Neutrophil (primary cell): ENCODE measurements around the gene MYOCD.
"Not testable (repeated sequence)": the region's sequence is repeated elsewhere in the genome, so short reads cannot be mapped to it uniquely, and the experiment has no call there.

Source experiments
- H3K27ac ChIP-seq: fragments of 200-600 bp; sonication (generic); 2 replicates; pipeline ENCODE4 v1.5.1; 2016; ENCODE audit warnings: mild to moderate bottlenecking, moderate library complexity
- H3K27me3 ChIP-seq: fragments of 200-600 bp; sonication (generic); 2 replicates; pipeline ENCODE4 v1.6.0; 2016; ENCODE audit warnings: mild to moderate bottlenecking
- H3K36me3 ChIP-seq: fragments of 200-600 bp; sonication (generic); 2 replicates; pipeline ENCODE4 v1.5.1; 2017
- H3K4me1 ChIP-seq, 2 experiments: fragments of 200-600 bp in 1 of 2; sonication (generic) in 1 of 2; 1 replicate in 1 of 2; 2 replicates in 1 of 2; pipeline versions ENCODE4 v1.5.1 to v1.6.1; 2013 to 2016; ENCODE audit warnings: low read depth in 1 of 2, low read length in 1 of 2, mild to moderate bottlenecking in 1 of 2, moderate library complexity in 1 of 2; ENCODE audit not compliant: control insufficient read depth in 1 of 2, insufficient read depth in 1 of 2
- H3K4me3 ChIP-seq, 2 experiments: fragments of 200-600 bp in 1 of 2; sonication (generic) in 1 of 2; 1 replicate in 1 of 2; 2 replicates in 1 of 2; pipeline ENCODE4 v1.5.1; 2013 to 2016; ENCODE audit warnings: low read depth in 1 of 2, low read length in 1 of 2, mild to moderate bottlenecking in 1 of 2, moderate library complexity in 1 of 2
- H3K9me3 ChIP-seq: fragments of 200-600 bp; sonication (generic); 2 replicates; pipeline ENCODE4 v1.5.1; 2016
- TF ChIP-seq, protein P1 (sequence below): fragments of 200-600 bp; sonication (generic); IDR thresholded peaks from 2 replicates; pipeline ENCODE4 v1.5.1; 2016; ENCODE audit warnings: antibody characterized with exemption

Gene MYOCD

DNA sequence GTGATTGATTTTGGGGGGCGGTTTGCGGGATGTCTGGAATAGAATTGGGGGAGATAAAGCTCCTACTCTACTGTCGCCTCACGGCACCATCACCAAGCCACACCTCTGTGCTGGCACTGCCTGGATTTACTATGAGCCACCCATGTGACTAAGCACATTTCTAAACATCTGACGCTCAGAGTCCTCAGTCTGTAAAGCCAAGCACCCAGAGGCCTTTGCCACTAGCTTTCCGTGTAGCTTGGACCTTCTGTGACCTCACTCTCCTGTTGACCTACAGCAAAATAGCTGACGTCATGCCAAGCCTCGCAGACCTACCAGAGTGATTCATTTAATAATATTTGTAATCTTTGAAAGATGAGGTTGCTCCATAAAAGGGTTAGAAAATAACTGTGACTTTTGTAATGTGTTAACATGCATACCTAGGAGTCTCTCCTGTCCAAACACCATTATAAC lies 38.5 kb upstream of the MYOCD start:
- no peaks in the 10 kb centered on the region for H3K9me3 ChIP-seq
- no peak overlapping the region for H3K4me3 ChIP-seq
- no peaks in the 10 kb centered on the region for H3K36me3 ChIP-seq
- no peak overlapping the region for H3K27ac ChIP-seq
- TF ChIP-seq, protein P1, sequence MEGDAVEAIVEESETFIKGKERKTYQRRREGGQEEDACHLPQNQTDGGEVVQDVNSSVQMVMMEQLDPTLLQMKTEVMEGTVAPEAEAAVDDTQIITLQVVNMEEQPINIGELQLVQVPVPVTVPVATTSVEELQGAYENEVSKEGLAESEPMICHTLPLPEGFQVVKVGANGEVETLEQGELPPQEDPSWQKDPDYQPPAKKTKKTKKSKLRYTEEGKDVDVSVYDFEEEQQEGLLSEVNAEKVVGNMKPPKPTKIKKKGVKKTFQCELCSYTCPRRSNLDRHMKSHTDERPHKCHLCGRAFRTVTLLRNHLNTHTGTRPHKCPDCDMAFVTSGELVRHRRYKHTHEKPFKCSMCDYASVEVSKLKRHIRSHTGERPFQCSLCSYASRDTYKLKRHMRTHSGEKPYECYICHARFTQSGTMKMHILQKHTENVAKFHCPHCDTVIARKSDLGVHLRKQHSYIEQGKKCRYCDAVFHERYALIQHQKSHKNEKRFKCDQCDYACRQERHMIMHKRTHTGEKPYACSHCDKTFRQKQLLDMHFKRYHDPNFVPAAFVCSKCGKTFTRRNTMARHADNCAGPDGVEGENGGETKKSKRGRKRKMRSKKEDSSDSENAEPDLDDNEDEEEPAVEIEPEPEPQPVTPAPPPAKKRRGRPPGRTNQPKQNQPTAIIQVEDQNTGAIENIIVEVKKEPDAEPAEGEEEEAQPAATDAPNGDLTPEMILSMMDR = no peak
- H3K27me3 ChIP-seq = no peaks in the 10 kb centered on the region
- H3K4me1 ChIP-seq = no peaks in the 10 kb centered on the region

DNA sequence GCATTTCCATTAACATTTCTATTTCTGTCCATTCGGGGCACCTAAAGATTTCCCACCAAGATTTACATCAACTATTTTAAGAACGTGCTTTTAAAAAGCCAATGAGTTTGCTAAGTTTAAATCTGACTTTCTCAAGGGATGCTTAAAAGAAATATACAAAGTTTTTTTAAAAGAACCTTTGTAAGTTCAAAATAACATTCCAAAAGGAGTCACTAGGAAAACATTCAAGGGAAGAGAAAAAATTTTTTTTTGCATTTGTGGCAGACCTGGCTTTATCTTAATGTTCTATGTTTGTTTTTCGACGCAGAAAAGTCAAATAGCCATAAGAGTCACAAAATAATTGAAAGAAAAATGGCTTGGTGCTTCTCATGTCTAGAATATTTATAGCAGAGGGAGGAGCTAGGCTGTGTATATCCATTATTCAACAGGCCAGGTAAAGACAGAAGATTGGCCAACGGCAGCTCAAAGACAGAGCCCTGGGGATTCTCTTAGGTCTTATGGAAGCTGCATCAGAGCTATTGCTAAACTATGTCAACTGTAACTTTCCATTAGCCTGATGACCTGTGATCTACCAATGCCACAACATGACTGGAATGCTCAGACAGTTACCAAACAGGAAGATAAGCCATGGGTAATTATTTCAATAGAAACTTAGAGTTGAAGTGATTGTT lies 37.8 kb upstream of the MYOCD start:
- H3K9me3 ChIP-seq = no peaks in the 10 kb centered on the region
- no peaks in the 10 kb centered on the region for H3K36me3 ChIP-seq
- no peaks in the 10 kb centered on the region for H3K4me1 ChIP-seq
- no peak overlapping the region for H3K4me3 ChIP-seq
- no peaks in the 10 kb centered on the region for H3K27me3 ChIP-seq
- TF ChIP-seq, protein P1 = no peak
- H3K27ac ChIP-seq = no peak overlapping the region

DNA sequence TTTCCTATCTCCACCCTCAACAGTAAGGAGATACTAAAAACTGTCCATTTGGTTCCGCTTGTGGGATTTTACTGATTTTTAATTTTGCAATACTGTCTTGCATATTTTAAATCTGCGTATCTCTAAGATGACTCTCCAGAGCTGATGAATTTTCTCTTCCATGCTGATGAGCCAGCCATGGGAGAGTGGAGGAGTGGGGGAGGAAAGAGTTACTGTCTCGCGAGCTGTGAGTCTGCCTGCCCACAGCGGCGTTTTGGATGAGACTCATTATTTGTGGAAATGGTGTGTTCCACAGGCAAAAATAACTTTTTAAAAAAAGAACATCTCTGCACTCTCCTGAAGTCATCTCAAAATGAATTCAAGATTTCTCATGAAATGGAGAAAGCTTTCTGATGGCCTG lies 34.6 kb upstream of the MYOCD start:
- no peak overlapping the region for H3K27ac ChIP-seq
- H3K9me3 ChIP-seq = no peaks in the 10 kb centered on the region
- H3K4me1 ChIP-seq = no peaks in the 10 kb centered on the region
- TF ChIP-seq, protein P1 = no peak
- no peaks in the 10 kb centered on the region for H3K36me3 ChIP-seq
- H3K4me3 ChIP-seq = no peak overlapping the region
- peaks cover 11% of the 10 kb centered on the region for H3K27me3 ChIP-seq

DNA sequence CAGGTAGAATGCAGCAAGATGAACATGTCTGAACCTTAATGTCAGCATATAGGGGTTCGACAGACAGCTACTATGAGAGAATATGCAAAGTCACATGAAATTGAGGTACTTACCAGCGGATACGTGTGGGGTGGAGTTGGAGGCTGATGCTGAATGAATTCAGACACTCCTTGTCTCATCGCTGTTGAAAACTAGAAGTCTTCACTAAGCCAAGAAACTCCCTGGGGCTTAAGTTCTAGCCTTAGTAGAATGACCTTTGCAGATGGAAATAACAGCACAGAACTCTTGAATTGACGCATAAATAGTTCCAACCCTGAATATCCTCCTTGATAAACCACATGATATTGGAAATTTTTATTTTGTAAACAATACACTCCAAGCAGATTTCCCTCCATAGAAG lies 32.9 kb upstream of the MYOCD start:
- Histone ChIP-seq H3K27me3 (peaks cover 11% of the 10 kb centered on the region), H3K36me3 (no peaks in the 10 kb centered on the region), H3K9me3 (no peaks in the 10 kb centered on the region), H3K4me3 (no peak overlapping the region), H3K4me1 (no peaks in the 10 kb centered on the region), H3K27ac (no peak overlapping the region)
- TF ChIP-seq, protein P1 = no peak

DNA sequence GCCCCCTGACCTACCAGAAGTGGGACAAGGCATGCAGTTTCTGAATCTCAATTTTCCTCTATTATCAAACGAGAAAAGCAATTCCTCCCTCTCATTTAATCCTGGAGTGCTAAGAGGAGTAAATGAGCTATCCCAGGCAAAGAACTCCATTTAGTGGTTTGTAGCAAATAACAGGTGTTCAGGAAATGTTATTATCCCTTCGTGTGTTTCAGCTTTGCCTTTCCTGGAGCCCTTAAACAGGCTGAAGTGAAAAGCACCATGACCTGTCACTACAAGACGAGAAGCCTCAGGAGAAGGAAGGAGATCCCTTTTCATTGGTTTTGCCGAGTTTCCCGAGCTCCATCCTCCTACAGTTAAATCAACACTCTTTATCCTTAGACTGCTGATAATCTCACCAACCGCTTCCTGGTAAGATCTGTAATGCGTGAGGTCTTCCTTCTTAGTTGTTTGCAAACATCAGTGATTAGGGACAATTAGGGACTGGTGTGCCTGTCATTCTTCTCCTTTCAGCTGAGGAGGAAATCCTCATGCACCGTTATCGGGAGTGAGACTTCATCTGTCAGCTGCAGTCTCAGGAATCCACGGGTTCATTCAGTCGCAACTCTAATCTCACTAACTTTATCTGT lies 30.8 kb upstream of the MYOCD start:
- TF ChIP-seq, protein P1 = no peak
- H3K36me3 ChIP-seq = no peaks in the 10 kb centered on the region
- no peaks in the 10 kb centered on the region for H3K4me1 ChIP-seq
- peaks cover 11% of the 10 kb centered on the region for H3K27me3 ChIP-seq
- no peak overlapping the region for H3K4me3 ChIP-seq
- H3K9me3 ChIP-seq = no peaks in the 10 kb centered on the region
- no peak overlapping the region for H3K27ac ChIP-seq

DNA sequence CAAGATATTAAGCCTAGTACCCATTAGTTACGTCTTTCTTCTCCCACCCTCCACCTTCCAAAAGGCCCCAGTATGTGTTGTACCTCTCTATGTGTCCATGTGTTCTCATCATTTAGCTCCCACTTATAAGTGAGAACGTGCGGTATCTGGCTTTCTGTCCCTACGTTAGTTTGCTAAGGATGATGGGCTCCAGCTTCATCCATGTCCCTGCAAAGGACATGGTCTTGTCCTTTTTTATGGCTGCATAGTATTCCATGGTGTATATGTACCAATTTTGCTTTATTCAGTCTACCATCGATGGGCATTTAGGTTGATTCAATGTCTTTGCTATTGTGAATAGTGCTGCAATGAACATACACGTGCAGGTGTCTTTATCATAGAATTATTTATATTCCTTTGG lies 29.7 kb upstream of the MYOCD start:
- not testable (repeated sequence) for H3K4me1 ChIP-seq, H3K27ac ChIP-seq, H3K36me3 ChIP-seq, H3K4me3 ChIP-seq, H3K9me3 ChIP-seq
- H3K27me3 ChIP-seq = peaks cover 11% of the 10 kb centered on the region
